SW480 (cell line): ENCODE measurements around the gene ATXN10.

ENCODE experiments used
- DNase-seq: peaks from one replicate; pipeline ENCODE4 v3.0.0-alpha.2; 2016; ENCODE audit warnings: low spot score

ATXN10 gene

DNA sequence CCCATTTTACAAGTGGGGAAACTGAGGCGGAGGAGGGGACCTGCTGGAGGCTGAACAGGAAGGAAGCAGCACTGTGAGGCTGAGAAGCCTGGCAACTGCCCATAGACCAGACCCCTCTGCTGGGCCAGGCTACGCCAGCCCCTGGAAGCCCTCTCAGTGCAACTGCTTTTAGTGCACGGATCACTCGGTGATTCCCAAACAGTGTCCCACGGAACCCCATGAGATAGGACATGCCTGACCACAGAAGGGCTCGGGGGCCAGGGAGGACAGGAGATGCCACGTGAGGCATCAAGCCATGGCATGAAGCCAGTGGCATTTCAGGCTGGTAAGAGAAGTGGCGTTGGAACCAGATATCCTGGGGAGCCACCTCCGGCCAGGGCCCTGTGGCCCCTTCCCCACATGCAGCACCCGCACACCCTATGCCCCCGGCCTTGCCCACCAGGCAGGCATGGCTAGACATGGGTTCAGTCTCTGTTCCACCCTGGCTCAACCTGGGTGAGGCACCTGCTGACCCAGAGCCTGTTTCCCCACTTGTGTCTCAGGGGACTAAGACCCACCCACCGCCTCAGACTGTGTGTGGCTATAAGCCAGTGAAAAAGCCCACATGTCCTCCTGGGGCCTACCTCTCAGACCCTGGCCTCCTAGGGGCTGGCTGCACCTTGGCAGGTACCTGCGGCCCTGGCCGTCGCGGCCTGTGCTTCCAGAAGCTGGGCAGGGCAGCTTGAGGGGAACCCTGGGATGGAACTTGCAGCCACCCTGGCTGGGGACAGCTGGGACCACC lies 221.2 kb downstream of the ATXN10 start:
- no peak for DNase-seq

DNA sequence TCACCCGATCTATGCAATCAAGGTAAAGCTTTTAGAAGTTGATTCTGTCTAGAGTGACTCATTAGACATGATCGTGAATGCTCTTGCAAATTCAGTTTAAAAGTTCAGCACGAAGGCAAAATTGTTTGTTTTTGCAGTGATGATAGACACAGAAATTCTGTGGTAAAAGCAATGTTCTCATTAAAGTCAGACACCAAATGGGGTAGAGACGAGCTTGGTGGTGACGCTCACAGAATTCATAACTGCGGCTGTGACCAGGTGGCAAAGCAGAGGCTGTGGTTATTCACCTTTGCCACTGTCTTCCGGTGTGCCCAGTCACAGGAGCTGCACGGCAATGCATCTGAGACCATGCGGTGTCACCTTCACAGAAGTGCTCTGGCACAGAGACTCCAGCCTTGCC lies 221.9 kb downstream of the ATXN10 start:
- peak; percentile 39 for DNase-seq
